Keratinocyte (primary cell): ENCODE results near the gene GPR107. TPM values are rescaled to one million over a fixed set of nuclear protein-coding genes. Genes with fewer than 3 reads are reported as not detected.

Experiments
- DNase-seq: peaks from one replicate; pipeline ENCODE4 v3.0.0-alpha.2; 2011; ENCODE audit warnings: low read depth, missing footprints, low spot score
- FAIRE-seq: peaks from 2 replicates; lab custom pipeline; 2011; peaks lifted over from hg19 to GRCh38; lab: Jason Lieb, UNC
- H2AFZ ChIP-seq: 2 replicates; pipeline ENCODE4 v1.6.0; 2012; ENCODE audit warnings: low read length, control low read depth, inconsistent platforms; ENCODE audit not compliant: control insufficient read depth
- H3K27ac ChIP-seq: 2 replicates; pipeline ENCODE4 v1.5.1; 2011; ENCODE audit warnings: low read length; ENCODE audit not compliant: control insufficient read depth, insufficient read depth
- H3K27me3 ChIP-seq: 3 replicates; pipeline ENCODE4 v1.6.0; 2011; ENCODE audit warnings: low read length; ENCODE audit not compliant: control insufficient read depth, insufficient read depth; ENCODE audit errors: extremely low read depth
- H3K36me3 ChIP-seq, 2 experiments: 2 replicates in 1 of 2; 3 replicates in 1 of 2; pipeline ENCODE4 v1.5.1; 2011; ENCODE audit warnings: low read length in 2 of 2, mild to moderate bottlenecking in 1 of 2; ENCODE audit not compliant: control insufficient read depth in 2 of 2, insufficient read depth in 2 of 2; ENCODE audit errors: extremely low read depth in 1 of 2
- H3K4me1 ChIP-seq: 3 replicates; pipeline ENCODE4 v1.5.1; 2011; ENCODE audit warnings: low read length; ENCODE audit not compliant: control insufficient read depth, insufficient read depth; ENCODE audit errors: extremely low read depth
- H3K4me2 ChIP-seq: 3 replicates; pipeline ENCODE4 v1.6.0; 2011; ENCODE audit warnings: low read depth, low read length; ENCODE audit not compliant: control insufficient read depth, insufficient read depth; ENCODE audit errors: extremely low read depth
- H3K4me3 ChIP-seq, 3 experiments: fragments of 200-600 bp in 1 of 3; sonication (generic) in 1 of 3; 2 replicates in 2 of 3; 3 replicates in 1 of 3; pipeline ENCODE4 v1.5.1; 2011 to 2016; ENCODE audit warnings: low read length in 3 of 3, mild to moderate bottlenecking in 3 of 3, control low read depth in 2 of 3, inconsistent platforms in 1 of 3, low read depth in 1 of 3, mixed read lengths in 1 of 3, mixed run types in 1 of 3, moderate library complexity in 1 of 3; ENCODE audit not compliant: control insufficient read depth in 2 of 3, insufficient read depth in 2 of 3; ENCODE audit errors: extremely low read depth in 1 of 3
- H3K79me2 ChIP-seq: 2 replicates; pipeline ENCODE4 v1.6.0; 2012; ENCODE audit warnings: low read length; ENCODE audit not compliant: control insufficient read depth, insufficient read depth
- H3K9ac ChIP-seq: 3 replicates; pipeline ENCODE4 v1.6.0; 2011; ENCODE audit warnings: low read length; ENCODE audit not compliant: control insufficient read depth, insufficient read depth; ENCODE audit errors: extremely low read depth
- H3K9me1 ChIP-seq: 3 replicates; pipeline ENCODE4 v1.6.0; 2011; ENCODE audit warnings: low read length; ENCODE audit not compliant: control insufficient read depth, insufficient read depth; ENCODE audit errors: extremely low read depth
- H3K9me3 ChIP-seq: 2 replicates; pipeline ENCODE4 v1.5.1; 2012; ENCODE audit warnings: low read depth, low read length; ENCODE audit not compliant: control insufficient read depth
- H4K20me1 ChIP-seq: 3 replicates; pipeline ENCODE4 v1.6.0; 2011; ENCODE audit warnings: low read length; ENCODE audit not compliant: control insufficient read depth, insufficient read depth; ENCODE audit errors: extremely low read depth
- EZH2 ChIP-seq: IDR thresholded peaks from one replicate; pipeline ENCODE4 v1.6.1; 2012; ENCODE audit warnings: inconsistent platforms, mild to moderate bottlenecking, low read length, moderate library complexity
- dilution Hi-C: fragments of 300-500 bp; cut with MboI; formaldehyde crosslinking; loops from one replicate; pipeline ENCODE4 v1.7.0; 2020; ENCODE audit warnings: low sequenced_read_pairs; ENCODE audit not compliant: extremely low pct_ligation_motif_present
- polyA plus RNA-seq, 5 experiments: library from polyadenylated mRNA; depleted of rRNA in 3 of 5; stranded (reverse) in 3 of 5; stranded (forward) in 1 of 5; unstranded in 1 of 5; fragments of >200 nt; gene quantifications; 1 replicate in 1 of 5; 2 replicates in 3 of 5; 3 replicates in 1 of 5; pipeline versions ENCODE4 v1.2.1 to v1.2.3, GENCODE V29; 2011 to 2012; ENCODE audit warnings: missing spikeins in 2 of 5, low read depth in 1 of 5, low replicate concordance in 1 of 5
- small RNA-seq, 3 experiments: library from RNA; depleted of rRNA; stranded (forward); fragments of <200 nt; gene quantifications; one replicate each; pipeline ENCODE3, GENCODE V24; 2012; ENCODE audit warnings: low read depth in 3 of 3, low replicate concordance in 1 of 3; ENCODE audit not compliant: insufficient read length in 3 of 3
- TF ChIP-seq, protein P1 (sequence below), 3 experiments: IDR thresholded peaks in 1 of 3; conservative IDR thresholded peaks in 1 of 3; optimal IDR thresholded peaks in 1 of 3; 2 replicates in 2 of 3; 3 replicates in 1 of 3; pipeline versions ENCODE3 to v1.5.1; 2011; ENCODE audit warnings: low read length in 3 of 3, mild to moderate bottlenecking in 3 of 3, moderate library complexity in 2 of 3, control low read depth in 1 of 3, inconsistent platforms in 1 of 3; ENCODE audit not compliant: insufficient read depth in 2 of 3; ENCODE audit errors: extremely low read depth in 1 of 3

The GPR107 gene
- polyA plus RNA-seq, 1 donor (not counting 4 experiments of a cell fraction or from before 2014, with no cell fraction given) = 27.3 TPM

GRCh38 chr9:130188860-130189481 lies 135.3 kb downstream of the GPR107 start:
- H3K4me3 ChIP-seq = no peak overlapping the region
- TF ChIP-seq, protein P1, sequence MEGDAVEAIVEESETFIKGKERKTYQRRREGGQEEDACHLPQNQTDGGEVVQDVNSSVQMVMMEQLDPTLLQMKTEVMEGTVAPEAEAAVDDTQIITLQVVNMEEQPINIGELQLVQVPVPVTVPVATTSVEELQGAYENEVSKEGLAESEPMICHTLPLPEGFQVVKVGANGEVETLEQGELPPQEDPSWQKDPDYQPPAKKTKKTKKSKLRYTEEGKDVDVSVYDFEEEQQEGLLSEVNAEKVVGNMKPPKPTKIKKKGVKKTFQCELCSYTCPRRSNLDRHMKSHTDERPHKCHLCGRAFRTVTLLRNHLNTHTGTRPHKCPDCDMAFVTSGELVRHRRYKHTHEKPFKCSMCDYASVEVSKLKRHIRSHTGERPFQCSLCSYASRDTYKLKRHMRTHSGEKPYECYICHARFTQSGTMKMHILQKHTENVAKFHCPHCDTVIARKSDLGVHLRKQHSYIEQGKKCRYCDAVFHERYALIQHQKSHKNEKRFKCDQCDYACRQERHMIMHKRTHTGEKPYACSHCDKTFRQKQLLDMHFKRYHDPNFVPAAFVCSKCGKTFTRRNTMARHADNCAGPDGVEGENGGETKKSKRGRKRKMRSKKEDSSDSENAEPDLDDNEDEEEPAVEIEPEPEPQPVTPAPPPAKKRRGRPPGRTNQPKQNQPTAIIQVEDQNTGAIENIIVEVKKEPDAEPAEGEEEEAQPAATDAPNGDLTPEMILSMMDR (optimal IDR thresholded peaks at IDR 0.05 in 1 of 3, IDR thresholded peaks at IDR 0.05 in 1 of 3, conservative IDR thresholded peaks at IDR 0.05 in 1 of 3; ENCODE audit: extremely low read depth in 1 of 3, insufficient read depth in 2 of 3, low read length in 3 of 3) = no peak
- no peak for TF ChIP-seq EZH2
- DNase-seq (no peak), FAIRE-seq (no peak)
- H3K36me3 ChIP-seq = peaks cover 0 to 5% of the 10 kb centered on the region in 2 experiments
- H3K9ac ChIP-seq = no peak overlapping the region
- H3K4me1 ChIP-seq = peaks cover 27% of the 10 kb centered on the region
- H3K4me2 ChIP-seq = no peak overlapping the region
- H3K27ac ChIP-seq = no peak overlapping the region
- no peaks in the 10 kb centered on the region for H3K9me3 ChIP-seq
- H3K27me3 ChIP-seq = no peaks in the 10 kb centered on the region
- peaks cover 5% of the 10 kb centered on the region for H3K9me1 ChIP-seq
- H4K20me1 ChIP-seq = peaks cover 28% of the 10 kb centered on the region
- dilution Hi-C loops = no loop called here
- no peak overlapping the region for H2AFZ ChIP-seq
- peaks cover 85% of the 10 kb centered on the region for H3K79me2 ChIP-seq

Small RNA genes within 50 kb of the gene (small RNA-seq; reads per million reads assigned to genes)
- gene RF00019 = 0 reads per million in 3 experiments

Other genes starting within 250 kb of the GPR107 start
- gene TOR1A, start 229.8 kb upstream of the GPR107 start, polyA plus RNA-seq = 60.6 to 76.1 TPM (median 61.5 TPM) in 3 replicates
- 37.4 to 69.9 TPM (median 66.5 TPM) in 3 replicates for gene C9orf78, start 218.6 kb upstream of the GPR107 start, polyA plus RNA-seq
- 6.4 to 10.0 TPM (median 9.1 TPM) in 3 replicates for gene USP20, start 218.4 kb upstream of the GPR107 start, polyA plus RNA-seq
- gene FNBP1, start 10.7 kb upstream of the GPR107 start, polyA plus RNA-seq = 4.4 to 9.6 TPM (median 6.6 TPM) in 3 replicates
- 49.1 to 67.4 TPM (median 61.6 TPM) in 3 replicates for gene NCS1, start 118.5 kb downstream of the GPR107 start, polyA plus RNA-seq
- 0.03 TPM in 1 of 3 replicates, not detected in the others for gene HMCN2, start 211.9 kb downstream of the GPR107 start, polyA plus RNA-seq